ENCODE results near the gene IL4R.
A peak's percentile ranks its signal among the peaks of the same experiment; 100 is the strongest.
"Not testable (repeated sequence)": the region's sequence is repeated elsewhere in the genome, so short reads cannot be mapped to it uniquely, and the experiment has no call there.

Gene IL4R

GRCh38 chr16:27269300-27270150 is 44.2 kb upstream of the IL4R start:
- TF ChIP-seq, protein P1, sequence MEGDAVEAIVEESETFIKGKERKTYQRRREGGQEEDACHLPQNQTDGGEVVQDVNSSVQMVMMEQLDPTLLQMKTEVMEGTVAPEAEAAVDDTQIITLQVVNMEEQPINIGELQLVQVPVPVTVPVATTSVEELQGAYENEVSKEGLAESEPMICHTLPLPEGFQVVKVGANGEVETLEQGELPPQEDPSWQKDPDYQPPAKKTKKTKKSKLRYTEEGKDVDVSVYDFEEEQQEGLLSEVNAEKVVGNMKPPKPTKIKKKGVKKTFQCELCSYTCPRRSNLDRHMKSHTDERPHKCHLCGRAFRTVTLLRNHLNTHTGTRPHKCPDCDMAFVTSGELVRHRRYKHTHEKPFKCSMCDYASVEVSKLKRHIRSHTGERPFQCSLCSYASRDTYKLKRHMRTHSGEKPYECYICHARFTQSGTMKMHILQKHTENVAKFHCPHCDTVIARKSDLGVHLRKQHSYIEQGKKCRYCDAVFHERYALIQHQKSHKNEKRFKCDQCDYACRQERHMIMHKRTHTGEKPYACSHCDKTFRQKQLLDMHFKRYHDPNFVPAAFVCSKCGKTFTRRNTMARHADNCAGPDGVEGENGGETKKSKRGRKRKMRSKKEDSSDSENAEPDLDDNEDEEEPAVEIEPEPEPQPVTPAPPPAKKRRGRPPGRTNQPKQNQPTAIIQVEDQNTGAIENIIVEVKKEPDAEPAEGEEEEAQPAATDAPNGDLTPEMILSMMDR (IDR thresholded peaks at IDR 0.05; ENCODE audit: low read depth, low read length), result no peak
- H3K4me3 ChIP-seq (ENCODE audit: low read depth, low read length), result peak overlapping the region; percentile 86
- in situ Hi-C loops (cut with HindIII; ENCODE audit: low sequenced_read_pairs), result no loop called here

GRCh38 chr16:27270349-27270748 is 43.4 kb upstream of the IL4R start:
- no peak for DNase-seq (ENCODE audit: low read depth, low spot score)
- H3K4me3 ChIP-seq (ENCODE audit: low read depth, low read length), result no peak overlapping the region
- in situ Hi-C loops (cut with HindIII; ENCODE audit: low sequenced_read_pairs), result no loop called here
- TF ChIP-seq, protein P1 (IDR thresholded peaks at IDR 0.05; ENCODE audit: low read depth, low read length), result no peak

More at GRCh38 chr16:27269300-27270150, 44.2 kb upstream of the IL4R start:
- no peak for DNase-seq (ENCODE audit: low read depth, low spot score)

DNA sequence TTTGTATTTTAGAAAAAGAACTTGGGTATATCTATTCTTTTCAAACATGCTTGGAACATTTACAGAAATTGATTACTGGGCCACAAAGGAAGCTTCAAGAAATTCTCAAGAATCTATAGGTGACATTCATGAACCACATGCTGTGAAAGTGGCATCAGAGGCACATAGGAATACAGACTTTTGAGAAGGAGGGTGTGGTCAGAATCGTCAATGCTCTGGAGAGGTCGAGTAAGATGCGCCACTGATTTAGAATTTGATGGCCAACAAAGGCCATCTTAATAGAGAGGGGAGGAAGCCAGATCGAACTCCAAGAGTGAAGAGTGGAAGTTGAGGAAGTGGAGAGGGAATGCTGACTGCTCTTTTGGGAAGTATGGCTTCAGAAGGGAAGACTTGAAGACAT is 41.7 kb upstream of the IL4R start:
- no peak for DNase-seq (ENCODE audit: low read depth, low spot score)
- TF ChIP-seq, protein P1 (IDR thresholded peaks at IDR 0.05; ENCODE audit: low read depth, low read length), result no peak
- H3K4me3 ChIP-seq (ENCODE audit: low read depth, low read length), result no peak overlapping the region
- in situ Hi-C loops (cut with HindIII; ENCODE audit: low sequenced_read_pairs), result no loop called here

- DNase-seq (ENCODE audit: low read depth, low spot score); in situ Hi-C loops (cut with HindIII; ENCODE audit: low sequenced_read_pairs); H3K4me3 ChIP-seq (ENCODE audit: low read depth, low read length): not testable (repeated sequence)
Measured at GRCh38 chr16:27272697-27273096, 41.1 kb upstream of the IL4R start.

DNA sequence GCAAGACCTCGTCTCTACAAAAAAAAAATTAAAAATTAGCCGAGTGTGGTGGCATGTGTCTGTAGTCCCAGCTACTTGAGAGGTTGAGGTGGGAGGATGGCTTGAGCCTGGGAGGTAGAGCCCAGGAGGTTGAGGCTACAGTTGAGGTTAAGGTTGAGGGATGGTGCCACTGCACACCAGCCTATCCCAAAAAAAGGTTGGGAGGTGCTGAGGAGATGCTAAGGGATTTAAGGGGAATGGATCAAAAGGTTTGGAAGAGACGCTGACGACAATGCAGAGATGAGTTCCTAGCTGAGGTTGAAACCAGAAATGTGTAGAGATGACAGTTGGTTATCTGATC is 40.5 kb upstream of the IL4R start:
- no peak overlapping the region for H3K4me3 ChIP-seq (ENCODE audit: low read depth, low read length)
- TF ChIP-seq, protein P1 (IDR thresholded peaks at IDR 0.05; ENCODE audit: low read depth, low read length), result no peak
- in situ Hi-C loops (cut with HindIII; ENCODE audit: low sequenced_read_pairs), result no loop called here
- no peak for DNase-seq (ENCODE audit: low read depth, low spot score)

DNA sequence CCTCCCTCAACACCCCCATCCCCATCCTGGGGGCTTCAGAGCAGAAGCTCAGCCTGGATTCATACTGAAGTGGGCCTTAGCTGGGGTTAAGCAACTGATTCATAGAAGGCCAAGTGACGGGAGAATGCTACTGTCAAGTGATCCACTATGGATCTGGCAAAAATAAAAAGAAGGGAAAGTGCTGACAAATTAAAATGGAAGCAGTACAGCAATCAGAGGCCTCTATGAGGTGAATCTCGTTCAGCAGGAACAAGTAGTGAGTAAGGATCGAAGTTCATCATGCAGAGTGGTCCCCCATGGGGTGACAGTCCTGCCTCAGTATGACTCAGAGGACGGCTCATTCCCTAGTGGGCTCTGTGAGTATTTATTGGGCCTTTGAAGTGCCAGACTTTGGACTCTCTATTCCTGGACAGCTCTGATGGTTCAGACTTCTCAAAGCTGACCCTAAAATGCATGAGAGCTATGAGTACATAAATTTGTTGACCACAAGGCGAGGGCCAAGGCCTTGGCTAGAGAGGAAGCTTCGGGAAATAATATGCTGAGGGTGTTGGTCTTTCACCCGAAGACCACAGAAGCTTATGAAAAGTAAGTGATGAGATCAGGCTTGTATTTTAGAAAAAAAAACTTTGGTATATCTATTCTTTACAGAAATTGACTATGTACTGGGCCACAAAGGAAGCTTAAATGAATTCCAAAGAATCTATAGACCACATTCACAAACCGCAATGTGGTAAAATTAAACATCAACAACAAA is 39.9 kb upstream of the IL4R start:
- DNase-seq (ENCODE audit: low read depth, low spot score), result peak; percentile 92
- TF ChIP-seq, protein P1 (IDR thresholded peaks at IDR 0.05; ENCODE audit: low read depth, low read length), result no peak
- H3K4me3 ChIP-seq (ENCODE audit: low read depth, low read length), result no peak overlapping the region
- in situ Hi-C loops (cut with HindIII; ENCODE audit: low sequenced_read_pairs), result no loop called here

DNA sequence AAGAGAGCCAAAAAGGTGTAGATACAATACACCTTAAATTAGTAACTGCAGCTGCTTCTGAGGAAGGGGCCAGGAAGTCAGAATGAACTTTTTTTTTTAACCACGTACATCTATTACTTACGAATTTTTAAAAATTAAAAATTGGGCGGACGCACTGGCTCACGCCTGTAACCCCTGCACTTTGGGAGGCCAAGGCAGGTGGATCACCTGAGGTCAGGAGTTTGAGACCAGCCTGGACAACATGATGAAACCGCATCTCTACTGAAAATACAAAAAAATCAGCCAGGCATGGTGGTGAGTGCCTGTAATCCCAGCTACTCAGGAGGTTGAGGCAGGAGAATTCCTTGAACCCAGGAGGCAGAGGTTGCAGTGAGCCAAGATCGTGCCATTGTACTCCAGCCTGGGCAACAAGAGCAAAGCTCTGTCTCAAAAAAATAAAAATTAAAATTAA is 39.3 kb upstream of the IL4R start:
- in situ Hi-C loops (cut with HindIII; ENCODE audit: low sequenced_read_pairs); DNase-seq (ENCODE audit: low read depth, low spot score); H3K4me3 ChIP-seq (ENCODE audit: low read depth, low read length): not testable (repeated sequence)
